NB4 (cell line): Measurements from ENCODE around the gene SWI5.

Experiments
- DNase-seq: peaks from one replicate; pipeline ENCODE4 v3.0.0; 2010; ENCODE audit warnings: low read depth
- H3K4me3 ChIP-seq: one replicate; pipeline ENCODE4 v1.5.1; 2011; ENCODE audit warnings: mild to moderate bottlenecking, low read depth, low read length, moderate library complexity
- CTCF ChIP-seq: IDR thresholded peaks from one replicate; pipeline ENCODE4 v1.5.1; 2012; ENCODE audit warnings: low read depth, low read length
- MAX ChIP-seq: IDR thresholded peaks from 2 replicates; pipeline ENCODE4 v1.6.1; 2011; ENCODE audit warnings: low read depth, low read length
- MYC ChIP-seq: IDR thresholded peaks from 2 replicates; pipeline ENCODE4 v1.6.1; 2011; ENCODE audit warnings: low read depth, low read length
- POLR2A ChIP-seq: IDR thresholded peaks from 2 replicates; pipeline ENCODE4 v1.6.1; 2011; ENCODE audit warnings: mild to moderate bottlenecking; ENCODE audit not compliant: insufficient read length; ENCODE audit errors: extremely low read depth

Gene SWI5

GRCh38 chr9:128244837-128245231 is 31.2 kb upstream of the SWI5 start:
- peak; percentile 98 for DNase-seq
- H3K4me3 ChIP-seq: peak overlapping the region; percentile 71
- TF ChIP-seq POLR2A (peak; percentile 77), MYC (peak; percentile 65), CTCF (no peak), MAX (peak; percentile 67; the same call in 1 of the 2 replicates)

GRCh38 chr9:128245421-128246151 is 30.5 kb upstream of the SWI5 start:
- peak; percentile 89 for DNase-seq
- H3K4me3 ChIP-seq: peak overlapping the region; percentile 43
- TF ChIP-seq MAX: peak; percentile 92
- no peak for TF ChIP-seq CTCF
- TF ChIP-seq POLR2A: peak; percentile 33

DNA sequence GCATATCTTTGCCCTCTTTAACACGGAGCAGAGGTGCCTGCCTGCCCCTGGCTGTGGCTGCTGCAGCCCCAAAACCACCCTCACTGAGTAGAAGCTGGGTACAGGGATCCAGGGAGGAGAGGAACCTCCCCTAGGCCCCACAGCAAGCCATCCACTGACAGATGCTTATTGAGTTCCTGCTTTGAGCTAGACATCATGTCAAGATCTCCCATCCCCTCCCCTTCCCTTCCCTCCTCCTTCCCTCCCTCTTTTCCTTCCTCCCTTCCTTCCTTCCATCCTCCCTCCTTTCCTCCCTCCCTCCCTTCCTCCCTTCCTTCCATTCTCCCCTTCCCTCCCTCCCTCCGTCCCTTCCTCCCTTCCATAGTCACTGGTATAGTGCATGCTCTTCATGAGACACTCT is 29.6 kb upstream of the SWI5 start:
- no peak overlapping the region for H3K4me3 ChIP-seq
- DNase-seq: peak; percentile 54
- TF ChIP-seq MAX (no peak), MYC (no peak), CTCF (no peak)

GRCh38 chr9:128247226-128247803 is 28.8 kb upstream of the SWI5 start:
- no peak overlapping the region for H3K4me3 ChIP-seq
- TF ChIP-seq MAX (no peak), CTCF (no peak), POLR2A (no peak), MYC (no peak)
- DNase-seq: no peak

DNA sequence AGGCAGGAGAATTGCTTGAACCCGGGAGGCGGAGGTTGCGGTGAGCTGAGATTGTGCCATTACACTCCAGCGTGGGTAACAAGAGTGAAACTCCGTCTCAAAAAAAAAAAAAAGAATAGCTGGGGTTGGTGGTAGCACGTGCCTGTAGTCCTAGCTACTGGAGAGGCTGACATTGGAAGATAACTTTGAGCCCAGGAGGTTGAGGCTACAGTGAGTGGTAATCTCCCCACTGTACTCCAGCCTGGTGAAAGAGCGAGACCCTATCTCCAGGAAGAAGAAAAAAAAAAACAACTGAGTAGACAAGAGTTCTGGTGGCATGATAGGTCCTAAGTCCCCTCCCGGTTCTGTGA is 26.5 kb upstream of the SWI5 start:
- TF ChIP-seq MAX (no peak), POLR2A (no peak), MYC (no peak), CTCF (no peak)
- H3K4me3 ChIP-seq: no peak overlapping the region
- DNase-seq: no peak
